Activated naive CD4-positive, alpha-beta T cell (primary cell): ENCODE measurements around the gene LEUTX.

ENCODE experiments used
- DNase-seq, 4 experiments: peaks; one replicate each; lab custom pipeline; 2025; lab: John Stamatoyannopoulos, UW

LEUTX gene

DNA sequence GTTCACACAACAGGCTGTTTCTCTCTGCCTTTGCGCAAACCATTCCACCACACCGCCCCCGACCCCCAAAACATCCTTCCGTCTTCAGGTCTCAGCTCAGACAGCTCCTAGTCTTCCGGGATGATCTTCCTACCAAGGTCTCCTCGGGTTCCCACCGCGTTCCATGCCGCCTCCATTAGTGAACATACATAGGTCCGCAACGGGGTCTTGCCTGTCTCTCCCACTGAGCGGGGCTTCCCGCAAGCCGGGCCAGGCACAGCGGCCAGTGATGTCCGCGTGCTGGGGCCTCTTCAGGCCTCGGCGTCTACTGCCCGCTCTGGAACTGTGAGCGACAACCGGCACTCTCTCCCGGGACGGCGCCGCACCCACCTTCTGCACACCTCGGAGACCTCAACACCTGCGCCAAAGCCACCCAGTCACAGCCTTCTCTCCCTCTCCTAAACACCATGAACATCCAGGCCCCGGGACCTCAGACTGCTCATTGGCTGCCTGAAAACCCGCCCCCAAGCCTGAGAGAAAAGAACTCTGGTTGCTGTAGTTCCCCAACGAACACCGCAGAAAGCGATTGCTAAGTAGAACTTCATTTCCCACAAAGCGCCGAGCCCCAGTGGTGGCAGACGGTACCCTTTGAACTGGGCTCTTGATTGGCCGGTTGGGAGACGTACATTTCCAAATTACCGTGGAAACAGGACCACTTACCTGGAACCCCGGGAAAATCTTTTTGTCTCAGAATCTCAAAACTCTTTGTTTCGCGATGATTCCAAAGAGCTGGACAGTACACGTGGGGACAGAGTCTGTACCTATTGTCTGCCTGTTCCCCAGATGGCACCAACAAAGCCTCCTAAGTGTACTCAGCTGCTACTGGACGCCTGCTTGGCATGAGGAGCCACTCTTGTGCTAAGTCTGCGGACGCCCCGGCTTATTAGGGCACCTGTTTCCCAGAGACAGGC lies 45.8 kb downstream of the LEUTX start:
- DNase-seq: peak; percentile 49 to 76 (median 60)

DNA sequence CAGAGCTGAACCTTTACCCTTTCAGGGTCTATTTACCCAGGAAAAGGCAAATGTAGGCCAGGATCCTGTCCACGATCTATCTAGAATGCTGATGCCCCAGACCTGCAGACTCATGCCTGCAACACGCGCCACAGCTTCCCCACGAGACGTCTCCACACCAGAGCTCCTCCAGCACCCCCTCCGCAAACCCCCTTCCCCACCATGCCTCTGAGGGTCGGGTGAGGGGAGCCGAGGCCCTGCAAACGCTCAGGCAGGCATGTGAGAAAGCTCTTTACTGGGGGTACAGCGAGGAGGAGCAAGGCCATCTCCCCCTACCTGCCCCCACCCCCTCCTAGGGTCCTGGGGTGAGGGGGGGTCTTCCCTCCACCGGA lies 46.4 kb downstream of the LEUTX start:
- no peak for DNase-seq

DNA sequence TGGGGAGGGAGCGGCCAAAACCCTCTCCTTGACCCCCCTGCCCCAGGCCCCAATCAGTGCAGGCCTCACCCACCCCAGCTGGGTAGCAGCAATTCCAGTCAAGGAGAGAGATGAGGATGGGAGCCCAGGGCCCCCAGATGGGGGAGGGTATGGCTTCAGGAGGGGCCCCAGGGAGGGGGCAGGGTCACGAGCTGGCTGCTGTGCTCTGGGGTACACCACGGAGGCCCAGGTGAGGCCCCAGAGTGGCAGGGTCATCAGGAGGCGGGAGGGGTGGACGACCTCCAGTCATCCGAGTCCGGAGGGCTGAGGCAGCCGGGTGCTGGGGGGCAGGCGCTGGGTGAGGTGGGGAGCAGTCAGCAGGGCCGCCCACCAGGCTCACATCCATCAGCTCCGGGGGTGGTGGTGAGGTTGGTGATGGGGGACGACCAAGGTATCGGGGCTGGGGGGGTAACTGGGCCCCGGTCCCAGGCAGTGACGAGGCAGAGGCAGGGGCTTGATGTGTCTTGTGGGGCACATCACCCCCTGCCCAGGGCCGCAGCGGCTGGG lies 47.0 kb downstream of the LEUTX start:
- no peak for DNase-seq

DNA sequence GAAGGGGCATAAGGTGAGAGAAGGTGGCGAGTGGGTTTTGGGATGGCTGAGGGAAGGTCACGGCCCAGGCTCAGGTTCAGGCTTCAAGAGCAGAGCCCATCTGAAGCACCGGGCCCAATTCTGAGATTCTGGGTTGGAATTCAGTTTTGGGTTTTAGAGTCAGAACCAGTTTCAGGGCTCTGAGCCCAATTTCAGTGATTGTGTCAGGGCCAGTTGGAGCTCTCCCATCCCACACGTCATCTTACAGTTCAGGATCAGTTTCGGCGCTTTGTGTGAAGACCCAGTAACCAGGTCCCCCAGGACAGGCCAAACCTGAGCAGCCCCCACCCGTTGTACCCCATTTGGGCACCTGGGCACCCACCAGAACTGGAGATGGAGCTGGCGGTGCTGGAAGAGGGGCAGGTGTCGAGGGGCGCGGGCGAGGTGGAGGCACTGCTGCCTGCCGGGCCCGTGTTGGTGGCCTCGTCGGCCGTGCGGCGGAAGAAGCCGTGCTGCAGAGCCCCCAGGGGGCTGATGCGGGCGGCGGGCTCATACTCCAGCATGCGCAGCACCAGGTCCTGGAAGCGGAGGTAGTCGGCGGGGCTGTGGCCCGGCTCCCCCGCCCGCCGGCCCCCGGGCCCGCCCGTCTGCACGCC lies 47.8 kb downstream of the LEUTX start:
- DNase-seq: no peak

DNA sequence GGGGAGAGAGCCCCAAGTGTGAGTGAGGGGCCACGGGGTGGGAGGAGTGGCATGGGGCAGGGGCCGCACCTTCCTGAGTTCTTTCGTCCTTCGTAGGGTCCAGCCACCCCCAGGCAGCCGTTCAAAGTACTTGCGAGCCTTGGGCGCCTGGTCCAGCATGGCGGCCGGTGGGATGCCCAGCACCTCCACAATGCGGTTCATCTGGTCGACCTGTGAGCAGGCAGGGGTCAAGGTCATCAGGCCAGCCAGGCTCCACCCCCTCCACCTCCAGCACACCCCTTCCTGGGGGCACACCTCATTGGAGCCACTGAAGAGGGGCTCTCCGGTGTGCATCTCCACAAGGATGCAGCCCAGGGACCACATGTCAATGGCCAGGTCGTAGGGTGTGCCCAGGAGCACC lies 48.6 kb downstream of the LEUTX start:
- DNase-seq: no peak

DNA sequence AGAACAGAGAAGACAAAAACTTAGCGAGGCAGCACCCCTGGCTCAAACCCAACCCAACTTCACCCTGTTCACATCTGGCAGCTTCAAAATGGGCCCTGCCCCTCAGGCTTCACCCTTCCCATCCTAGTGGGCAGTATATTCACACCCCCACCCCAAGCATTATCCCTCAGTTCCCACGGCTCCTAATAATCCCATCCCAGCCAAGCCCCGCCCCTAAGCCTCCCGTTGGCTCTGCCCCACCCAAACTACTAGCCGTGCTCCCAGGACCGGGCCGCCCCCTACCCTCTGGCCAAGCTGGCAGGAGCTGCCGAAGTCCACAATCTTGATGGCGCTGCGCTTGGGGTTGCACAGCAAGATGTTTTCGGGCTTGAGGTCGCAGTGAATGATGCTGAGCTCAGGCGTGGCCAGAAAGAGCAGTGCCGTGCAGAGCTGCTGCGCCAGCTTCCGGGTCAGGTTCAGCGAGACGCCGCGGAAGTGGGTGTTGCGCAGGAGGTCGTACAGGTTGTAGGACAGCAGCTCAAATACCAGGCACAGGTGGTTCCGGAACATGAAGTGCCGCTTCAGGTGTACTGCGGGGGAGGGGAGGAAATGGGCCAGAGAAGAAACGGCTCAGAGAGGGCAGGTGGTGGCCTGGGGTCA lies 49.5 kb downstream of the LEUTX start:
- DNase-seq: no peak

DNA sequence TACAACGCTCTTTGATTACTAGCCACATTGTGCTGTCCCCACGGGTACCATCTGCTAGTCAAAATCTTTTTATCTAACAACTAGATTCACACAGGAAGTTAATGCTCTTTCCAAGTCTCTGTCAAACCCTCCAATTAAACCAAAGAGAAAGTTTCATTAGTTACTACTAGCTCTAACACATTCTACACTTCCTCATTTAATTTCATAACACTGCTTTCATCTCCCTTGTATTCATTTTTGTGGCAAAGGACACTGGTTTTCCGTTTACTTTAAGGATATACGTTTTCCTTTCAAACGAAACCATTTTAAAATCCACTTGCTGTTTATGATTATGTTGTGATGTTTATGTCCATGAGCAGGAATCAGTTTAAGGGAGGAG lies 50.0 kb downstream of the LEUTX start:
- DNase-seq: no peak

DNA sequence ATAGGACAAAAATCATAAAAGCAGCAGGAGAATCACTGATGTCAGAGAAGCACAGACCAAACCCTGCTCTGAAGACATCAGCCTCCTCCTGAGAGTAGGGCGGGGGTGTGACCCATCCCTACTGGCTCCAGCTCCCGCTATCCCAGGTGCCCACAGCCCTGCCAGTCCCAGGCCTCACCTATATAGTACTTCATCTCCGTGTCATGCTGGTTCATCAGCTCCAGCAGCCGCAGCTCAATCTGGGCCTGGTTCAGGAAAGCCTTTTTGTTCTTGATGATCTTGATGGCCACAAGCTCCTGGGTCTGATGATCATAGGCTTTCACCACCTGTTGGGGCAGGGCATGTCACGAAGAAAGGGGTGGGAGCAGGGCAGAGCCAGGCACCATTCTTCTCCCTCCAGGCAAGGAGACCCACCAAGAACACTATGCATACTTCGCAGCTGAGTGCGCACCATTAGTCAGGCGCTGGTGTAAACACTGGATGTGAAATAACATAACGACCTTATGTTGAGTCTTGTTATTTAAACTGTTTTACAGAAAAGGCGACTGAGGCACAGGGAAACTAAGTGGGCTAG lies 51.1 kb downstream of the LEUTX start:
- no peak for DNase-seq

DNA sequence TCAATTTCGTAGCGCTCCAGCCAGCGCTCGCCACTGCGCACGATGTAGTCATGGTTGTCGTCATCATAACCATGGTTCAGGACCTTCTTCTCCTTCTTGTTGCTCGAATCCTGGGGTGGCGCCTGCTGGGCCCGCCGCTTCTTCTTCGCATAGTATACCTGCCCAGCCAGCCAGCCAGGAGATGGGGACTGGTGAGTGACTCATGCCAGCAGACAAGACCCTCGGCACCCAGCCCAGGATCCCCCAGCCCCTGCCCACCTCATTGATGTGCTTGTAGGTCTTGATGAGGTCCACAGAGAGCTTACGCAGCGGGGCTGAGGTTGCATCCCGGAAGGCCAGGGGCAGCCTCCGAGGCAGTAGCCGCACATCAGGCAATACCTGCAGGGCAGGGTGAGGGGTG lies 51.8 kb downstream of the LEUTX start:
- DNase-seq: no peak

DNA sequence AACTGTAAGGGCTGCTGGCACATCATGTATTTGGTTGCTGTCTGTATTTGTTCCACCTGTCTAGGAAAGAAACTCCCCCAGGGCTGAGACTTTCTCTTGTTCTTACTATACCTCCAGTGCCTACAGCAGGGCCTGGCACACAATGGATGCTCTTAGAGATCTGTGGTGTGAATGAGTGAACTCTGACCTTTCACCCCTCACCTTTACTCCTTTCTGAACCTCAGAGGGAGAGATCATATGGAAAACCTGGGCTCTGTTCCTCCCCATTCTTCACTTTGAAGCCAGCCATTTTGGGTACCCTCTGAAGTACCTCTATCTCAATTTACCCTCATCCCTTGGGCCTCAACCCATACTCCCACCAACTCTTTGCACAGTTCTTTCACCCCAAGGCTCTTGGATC lies 52.2 kb downstream of the LEUTX start:
- no peak for DNase-seq

DNA sequence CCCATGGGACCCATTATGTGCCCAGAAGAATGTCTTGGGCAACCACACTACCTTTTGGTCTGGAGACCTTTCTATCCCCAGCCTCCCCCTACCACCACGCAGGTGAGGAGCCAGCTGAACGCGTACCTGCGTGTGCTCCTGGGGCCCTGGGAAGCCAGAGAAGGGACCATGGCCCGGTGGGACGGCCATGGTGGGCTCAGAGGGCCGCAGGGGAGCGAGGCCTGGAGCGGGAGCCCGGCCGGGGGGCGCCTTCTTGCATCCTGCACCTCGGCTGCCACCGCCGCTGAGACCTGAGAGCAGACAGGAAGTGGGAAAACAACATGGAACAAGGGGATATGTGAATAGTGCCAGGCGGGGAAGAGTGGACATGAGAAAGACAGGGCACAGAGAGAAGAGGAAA lies 53.0 kb downstream of the LEUTX start:
- DNase-seq: no peak

DNA sequence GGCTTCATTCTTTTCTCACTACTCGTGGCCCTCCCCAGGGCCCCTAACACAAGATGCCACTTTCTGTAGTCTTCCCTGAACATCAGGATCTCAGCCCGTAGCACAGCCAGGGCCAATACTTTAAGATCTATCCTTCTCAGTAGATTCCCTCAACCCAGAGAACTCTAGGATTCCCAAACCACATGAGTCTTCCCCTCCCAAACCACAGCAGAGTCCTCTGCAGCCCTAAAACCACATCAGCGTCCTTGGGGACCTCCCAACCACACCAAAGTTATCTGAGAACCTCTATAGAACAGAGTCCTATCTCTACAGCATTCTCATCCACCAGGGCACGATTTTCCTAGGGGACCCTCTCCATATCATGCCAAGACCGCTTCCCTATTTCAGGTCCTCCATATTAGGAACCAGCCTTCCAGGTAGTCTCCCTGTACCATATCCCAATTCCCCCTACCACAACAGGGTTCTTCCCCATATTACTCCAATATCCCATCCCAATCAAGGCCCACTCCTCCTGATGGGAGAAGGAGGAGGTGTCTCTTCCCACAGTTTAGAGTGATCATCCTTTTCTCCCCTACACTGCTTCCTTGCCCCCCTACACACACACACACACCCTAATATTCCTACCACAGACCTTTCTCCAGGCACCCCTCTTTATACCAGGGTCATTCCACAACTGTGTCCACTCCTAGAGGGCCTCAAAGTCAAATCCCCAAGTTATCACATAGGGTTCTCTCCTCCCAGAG lies 53.9 kb downstream of the LEUTX start:
- DNase-seq: no peak

DNA sequence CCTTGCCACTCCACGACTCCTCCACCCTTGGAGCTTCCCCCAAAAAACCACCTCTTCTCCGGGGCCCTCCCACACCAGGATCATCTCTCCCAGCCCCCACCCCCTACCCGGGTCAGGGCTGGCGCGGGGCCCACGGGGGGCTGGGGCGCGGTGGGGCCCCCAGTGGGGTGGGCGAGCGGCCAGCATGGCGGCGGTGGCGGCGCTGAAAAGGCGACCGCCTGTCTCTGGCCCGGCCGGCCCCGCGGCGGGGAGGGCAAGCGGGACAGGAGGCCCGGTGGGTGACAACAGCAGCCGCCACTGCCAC lies 54.5 kb downstream of the LEUTX start:
- DNase-seq: no peak

DNA sequence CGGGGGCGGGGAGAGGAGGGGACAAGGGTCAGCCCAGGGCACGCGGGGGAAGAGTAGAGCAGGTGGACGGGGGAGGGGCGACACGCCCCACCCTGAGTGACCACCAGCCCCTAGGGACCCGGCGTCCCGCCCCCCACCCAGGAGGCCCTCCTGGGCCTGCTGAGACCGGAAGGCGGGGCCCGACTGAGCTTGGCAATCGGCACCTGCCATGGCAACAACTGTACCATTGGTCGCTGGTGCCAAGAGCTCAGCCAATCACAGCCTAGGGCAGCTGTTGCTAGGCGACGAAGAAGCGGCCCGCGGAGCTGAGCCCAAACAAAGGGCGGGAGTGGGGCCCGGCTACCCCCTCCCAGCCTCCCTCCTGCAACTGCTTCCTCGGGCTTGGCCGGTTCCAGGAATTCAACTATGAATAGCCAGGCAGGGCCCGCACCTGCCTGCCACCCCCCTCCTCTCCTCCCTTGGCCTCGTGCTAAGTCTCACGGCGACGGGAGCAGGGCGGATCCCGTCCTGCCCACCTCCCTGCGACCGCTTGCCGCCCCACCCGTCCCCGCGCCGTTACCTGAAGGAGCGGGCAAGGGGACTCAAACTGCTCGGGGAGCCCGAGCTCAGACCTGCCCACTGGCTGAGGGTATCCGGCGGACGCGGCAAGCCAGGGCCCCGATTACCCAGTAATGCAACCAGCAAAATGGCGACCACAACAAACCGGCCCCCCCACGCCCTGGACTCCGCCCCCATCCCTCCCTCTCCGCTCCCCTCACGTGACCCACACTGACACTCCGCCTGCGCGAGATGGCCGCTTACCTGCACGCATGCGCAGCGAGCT lies 55.0 kb downstream of the LEUTX start, which contains the start of gene DYRK1B:
TSS of gene DYRK1B (minus strand) at position 699 of the 823 bp plus-strand sequence. CDS start 2,295 bp downstream, outside the sequence.
- DNase-seq: peak; percentile 83 to 96 (median 92)

DNA sequence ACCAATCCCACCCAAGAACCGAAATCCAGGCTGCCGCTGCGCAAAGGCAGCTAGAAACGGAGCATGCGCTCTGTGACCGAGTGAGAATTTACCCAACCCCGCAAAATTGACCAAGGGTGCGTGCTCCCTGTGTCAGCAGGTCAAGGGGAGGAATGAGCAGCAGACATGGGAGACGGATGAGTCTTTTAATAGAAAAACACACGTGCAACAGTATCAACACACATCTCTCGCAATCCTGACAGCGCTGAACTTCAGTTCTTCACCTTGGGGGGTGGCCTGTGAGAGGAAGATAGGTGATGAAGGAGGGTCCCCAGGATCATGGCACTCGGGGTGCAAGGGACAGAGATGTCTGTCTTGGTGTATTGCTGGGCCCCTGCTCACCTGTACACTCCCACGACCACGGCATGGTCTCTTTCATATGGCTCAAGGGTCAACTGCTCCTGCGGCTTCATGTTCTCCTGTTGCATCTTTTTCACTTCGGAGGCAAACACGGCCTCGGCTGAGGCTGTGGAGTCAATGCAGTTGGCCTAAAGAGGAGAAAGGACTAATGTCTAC lies 55.7 kb downstream of the LEUTX start:
- no peak for DNase-seq
